ENCODE measurements around the gene WIZ.

DNA sequence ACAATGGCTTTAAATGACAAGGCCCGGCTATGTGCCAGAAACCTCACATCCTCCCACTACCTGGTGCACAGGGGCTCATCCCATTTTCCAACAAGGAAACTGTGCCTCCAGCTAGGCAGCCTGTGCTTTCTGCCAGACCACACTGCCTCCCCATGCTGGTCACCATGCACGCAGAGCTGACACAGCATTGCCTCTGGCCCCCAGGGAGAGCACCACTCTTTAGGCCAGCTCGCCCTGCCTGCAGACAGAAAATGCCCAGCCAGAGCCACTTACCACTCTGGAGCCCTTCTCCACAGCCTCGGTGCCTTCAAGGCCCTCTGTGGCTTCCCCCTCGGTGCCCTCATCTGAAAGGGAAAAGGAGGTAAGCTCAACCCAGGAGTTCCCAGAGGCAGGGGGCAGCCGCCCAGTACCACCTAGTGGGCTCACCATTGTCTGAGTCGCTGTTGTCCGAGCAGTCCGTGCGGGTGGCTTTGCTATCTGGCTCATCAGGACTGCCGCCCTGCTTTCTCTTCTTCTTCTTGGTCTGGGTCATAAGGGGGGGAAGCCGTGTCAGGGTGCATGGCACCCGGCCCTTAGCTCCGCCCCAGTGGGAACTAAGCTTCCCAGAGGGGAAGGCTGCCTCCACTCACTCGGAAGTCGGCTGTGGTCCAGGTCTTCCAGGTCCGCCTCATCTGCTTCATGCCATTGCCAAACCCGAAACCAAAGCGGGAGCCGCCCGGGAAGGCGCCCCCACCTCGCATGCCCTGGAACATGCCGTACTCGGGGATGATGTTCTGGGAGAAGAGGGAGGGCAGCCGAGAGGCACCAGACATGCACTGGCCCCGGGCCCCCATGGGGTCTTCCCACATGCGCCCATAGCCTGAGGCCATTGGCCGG is 49.0 kb downstream of the WIZ start:
- TF ChIP-seq, protein P1, sequence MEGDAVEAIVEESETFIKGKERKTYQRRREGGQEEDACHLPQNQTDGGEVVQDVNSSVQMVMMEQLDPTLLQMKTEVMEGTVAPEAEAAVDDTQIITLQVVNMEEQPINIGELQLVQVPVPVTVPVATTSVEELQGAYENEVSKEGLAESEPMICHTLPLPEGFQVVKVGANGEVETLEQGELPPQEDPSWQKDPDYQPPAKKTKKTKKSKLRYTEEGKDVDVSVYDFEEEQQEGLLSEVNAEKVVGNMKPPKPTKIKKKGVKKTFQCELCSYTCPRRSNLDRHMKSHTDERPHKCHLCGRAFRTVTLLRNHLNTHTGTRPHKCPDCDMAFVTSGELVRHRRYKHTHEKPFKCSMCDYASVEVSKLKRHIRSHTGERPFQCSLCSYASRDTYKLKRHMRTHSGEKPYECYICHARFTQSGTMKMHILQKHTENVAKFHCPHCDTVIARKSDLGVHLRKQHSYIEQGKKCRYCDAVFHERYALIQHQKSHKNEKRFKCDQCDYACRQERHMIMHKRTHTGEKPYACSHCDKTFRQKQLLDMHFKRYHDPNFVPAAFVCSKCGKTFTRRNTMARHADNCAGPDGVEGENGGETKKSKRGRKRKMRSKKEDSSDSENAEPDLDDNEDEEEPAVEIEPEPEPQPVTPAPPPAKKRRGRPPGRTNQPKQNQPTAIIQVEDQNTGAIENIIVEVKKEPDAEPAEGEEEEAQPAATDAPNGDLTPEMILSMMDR (IDR thresholded peaks at IDR 0.05) = no peak
- TF ChIP-seq EZH2 (IDR thresholded peaks at IDR 0.05; ENCODE audit: borderline replicate concordance, insufficient read depth, low read depth, low read length, poor library complexity, severe bottlenecking) = no peak

Data from B cell (primary cell).